HG02973 (cell line): ENCODE data around the gene AGBL5.
A peak's percentile ranks its signal among the peaks of the same experiment; 100 is the strongest.
"Not testable (repeated sequence)": the region's sequence is repeated elsewhere in the genome, so short reads cannot be mapped to it uniquely, and the experiment has no call there.

Experiments
- ATAC-seq: cut with Tn5 transposase; IDR thresholded peaks from one replicate; pipeline ENCODE4 v1.9.1; 2021; ENCODE audit warnings: moderate library complexity; ENCODE audit not compliant: unreplicated experiment

AGBL5 gene

DNA sequence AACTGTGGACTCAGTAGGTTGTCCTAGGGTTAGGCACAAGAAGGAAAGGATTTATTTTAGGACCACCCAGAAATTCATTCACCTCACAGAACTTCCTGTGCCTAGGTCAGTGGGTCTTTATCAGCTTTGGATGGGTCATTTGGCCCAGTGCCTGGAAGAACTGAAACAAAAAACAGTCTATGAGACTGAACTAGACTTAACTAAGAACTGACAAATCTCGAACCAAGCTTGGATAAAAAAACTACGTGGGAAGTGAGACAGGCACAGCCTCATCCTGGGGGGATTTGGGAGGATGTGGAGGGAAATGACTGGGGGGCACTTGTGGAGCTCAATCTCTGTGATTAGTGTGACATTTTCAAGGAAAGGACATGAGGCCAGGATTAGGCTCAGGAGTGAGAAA lies 22.3 kb downstream of the AGBL5 start:
- no peak for ATAC-seq

GRCh38 chr2:27074738-27075565 lies 23.5 kb downstream of the AGBL5 start:
- ATAC-seq: no peak

GRCh38 chr2:27075566-27075871 lies 24.1 kb downstream of the AGBL5 start:
- not testable (repeated sequence) for ATAC-seq

GRCh38 chr2:27076323-27076722 lies 24.9 kb downstream of the AGBL5 start:
- ATAC-seq: no peak

DNA sequence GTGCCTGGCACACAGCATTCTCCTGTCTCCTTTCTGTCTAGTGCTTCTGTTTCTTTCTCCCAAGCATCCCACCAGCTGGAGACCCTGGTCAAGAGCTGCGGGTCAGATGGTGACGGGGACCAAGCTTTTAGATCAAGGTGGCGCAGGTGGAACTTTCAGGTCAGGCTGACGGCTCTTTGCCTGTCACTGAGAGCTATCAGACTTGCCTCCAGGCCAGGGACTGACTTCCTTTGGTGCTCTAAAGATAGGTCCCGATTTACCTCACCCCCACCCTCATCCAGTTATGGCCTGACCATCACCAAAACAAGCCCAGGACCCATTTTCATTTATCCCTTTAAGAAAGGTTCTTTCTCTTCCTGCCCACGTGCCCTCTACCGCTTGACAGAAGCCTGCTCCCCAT lies 25.8 kb downstream of the AGBL5 start:
- no peak for ATAC-seq

DNA sequence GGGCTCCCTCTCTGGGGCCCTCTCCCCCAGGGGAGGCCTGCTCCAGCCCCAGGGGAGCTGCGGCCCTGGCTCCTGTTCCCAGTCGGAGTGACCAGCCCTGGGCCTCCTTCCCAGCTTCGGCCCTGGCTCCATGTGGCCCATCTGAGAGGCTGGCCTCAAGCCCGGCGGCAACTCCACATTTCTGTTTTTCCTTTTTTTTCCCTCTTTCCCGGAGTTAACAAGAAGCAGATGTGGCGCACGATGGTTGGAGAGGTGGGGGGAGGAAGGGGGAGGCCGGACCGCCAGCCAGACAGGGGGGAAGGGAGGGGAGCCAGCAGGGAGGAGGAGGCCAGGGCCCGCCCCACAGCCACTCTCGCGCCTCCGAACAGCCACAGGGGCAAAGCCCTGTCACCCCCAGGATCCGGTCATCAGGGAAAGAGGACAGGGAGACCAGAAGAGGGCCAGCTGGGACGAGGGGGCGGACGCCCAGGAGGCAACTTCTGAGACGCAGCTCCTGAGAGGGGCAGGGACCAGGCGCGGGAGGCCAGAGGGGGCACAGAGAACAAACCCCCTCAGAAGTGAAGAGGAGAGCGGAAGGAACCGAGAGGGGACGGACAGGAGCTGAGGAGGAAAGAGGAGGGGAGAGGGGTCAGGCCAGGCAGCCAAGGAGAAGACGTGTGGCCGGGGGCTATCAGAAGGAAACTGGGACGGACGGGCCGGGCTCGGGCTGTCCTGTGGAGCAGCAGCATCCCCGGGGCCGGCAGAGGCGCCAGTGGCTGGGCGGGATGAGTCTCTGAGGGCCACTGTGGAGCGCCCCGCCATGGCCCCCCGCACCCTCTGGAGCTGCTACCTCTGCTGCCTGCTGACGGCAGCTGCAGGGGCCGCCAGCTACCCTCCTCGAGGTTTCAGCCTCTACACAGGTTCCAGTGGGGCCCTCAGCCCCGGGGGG lies 27.1 kb downstream of the AGBL5 start, which contains the start of gene EMILIN1:
TSS of gene EMILIN1 (plus strand) at position 349 of the 928 bp plus-strand sequence. CDS start at position 800, 451 bp downstream.
- no peak for ATAC-seq

GRCh38 chr2:27079233-27080139 lies 28.0 kb downstream of the AGBL5 start:
- ATAC-seq: no peak

DNA sequence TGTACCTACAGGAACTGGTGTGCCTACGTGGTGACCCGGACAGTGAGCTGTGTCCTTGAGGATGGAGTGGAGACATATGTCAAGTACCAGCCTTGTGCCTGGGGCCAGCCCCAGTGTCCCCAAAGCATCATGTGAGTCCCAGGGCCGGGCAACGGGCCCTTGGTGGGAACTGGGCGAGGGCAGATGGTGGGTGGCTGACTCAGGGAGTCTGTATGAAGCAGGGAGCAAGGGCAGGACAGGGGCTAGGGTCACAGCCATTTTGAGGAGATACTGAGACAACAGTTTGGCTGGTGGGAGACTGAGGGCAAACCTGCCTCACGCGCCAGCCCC lies 28.6 kb downstream of the AGBL5 start:
- ATAC-seq: no peak

GRCh38 chr2:27080603-27080936 lies 29.1 kb downstream of the AGBL5 start:
- ATAC-seq: no peak

GRCh38 chr2:27081984-27082772 lies 30.7 kb downstream of the AGBL5 start:
- no peak for ATAC-seq

DNA sequence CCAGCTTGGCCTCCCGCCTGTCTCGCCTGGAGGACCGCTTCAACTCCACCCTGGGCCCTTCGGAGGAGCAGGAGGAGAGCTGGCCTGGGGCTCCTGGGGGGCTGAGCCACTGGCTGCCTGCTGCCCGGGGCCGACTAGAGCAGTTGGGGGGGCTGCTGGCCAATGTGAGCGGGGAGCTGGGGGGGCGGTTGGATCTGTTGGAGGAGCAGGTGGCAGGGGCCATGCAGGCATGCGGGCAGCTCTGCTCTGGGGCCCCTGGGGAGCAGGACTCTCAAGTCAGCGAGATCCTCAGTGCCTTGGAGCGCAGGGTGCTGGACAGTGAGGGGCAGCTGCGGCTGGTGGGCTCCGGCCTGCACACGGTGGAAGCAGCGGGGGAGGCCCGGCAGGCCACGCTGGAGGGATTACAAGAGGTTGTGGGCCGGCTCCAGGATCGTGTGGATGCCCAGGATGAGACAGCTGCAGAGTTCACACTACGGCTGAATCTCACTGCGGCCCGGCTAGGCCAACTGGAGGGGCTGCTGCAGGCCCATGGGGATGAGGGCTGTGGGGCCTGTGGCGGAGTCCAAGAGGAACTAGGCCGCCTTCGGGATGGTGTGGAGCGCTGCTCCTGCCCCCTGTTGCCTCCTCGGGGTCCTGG lies 31.4 kb downstream of the AGBL5 start:
- no peak for ATAC-seq

GRCh38 chr2:27083410-27084296 lies 32.2 kb downstream of the AGBL5 start:
- no peak for ATAC-seq

DNA sequence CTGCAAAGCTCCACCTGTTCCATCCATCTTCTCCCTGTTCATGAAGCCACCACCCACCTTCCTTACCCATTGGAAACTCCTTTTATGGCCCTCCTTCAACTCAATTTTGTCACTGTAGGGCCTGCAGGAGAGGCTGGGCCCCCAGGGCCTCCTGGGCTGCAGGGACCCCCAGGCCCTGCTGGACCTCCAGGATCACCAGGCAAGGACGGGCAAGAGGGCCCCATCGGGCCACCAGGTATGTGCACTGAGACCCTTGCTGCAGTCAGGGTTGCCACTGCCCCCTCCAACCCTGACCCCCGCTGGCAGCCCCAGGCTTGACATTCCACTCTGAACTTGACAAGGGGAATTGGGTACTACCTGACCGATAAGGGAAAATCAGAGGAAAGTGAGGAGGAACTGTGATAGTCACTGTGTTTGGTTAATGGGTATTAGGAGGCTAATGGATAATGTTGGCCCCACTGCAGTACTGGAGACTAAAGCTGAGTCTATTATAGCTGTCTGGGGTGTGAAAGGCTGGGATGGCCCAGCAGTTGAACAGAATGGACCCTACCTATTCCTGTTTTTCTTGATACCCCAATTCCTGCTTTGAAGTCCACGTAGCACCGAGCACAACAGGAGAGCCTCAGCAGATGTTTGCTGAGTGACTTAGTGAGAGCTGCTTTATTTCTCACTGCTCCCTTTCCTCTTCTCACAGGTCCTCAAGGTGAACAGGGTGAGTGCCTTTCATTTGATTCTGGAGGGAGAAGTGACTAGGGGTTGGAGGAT lies 33.0 kb downstream of the AGBL5 start:
- ATAC-seq: no peak

DNA sequence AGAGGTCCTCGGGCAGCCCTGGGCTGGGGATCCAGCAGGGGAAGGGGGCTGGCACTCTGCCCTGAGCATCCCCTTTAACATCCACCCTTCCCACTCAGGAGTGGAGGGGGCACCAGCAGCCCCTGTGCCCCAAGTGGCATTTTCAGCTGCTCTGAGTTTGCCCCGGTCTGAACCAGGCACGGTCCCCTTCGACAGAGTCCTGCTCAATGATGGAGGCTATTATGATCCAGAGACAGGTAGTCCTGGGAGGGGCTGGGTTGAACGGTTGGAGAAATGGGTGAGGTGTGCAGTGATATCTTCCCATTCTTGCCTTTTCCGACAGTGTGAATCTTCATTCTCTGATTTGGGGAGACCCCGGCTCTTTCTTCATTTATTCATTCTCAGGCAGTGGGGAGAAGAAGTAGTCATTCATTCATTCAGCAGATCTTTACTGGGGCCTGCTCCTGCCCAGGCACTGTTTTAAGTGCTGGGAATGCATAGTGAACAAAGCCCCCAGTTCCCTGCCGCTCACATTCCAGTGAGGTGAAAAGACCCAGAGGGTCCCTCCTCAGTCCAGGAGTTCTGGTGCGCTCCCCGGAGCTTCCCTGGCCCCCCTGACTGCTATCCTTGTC lies 33.7 kb downstream of the AGBL5 start:
- no peak for ATAC-seq

- ATAC-seq: no peak
Measured at GRCh38 chr2:27085673-27086089, 34.2 kb downstream of the AGBL5 start.

- ATAC-seq: peak; percentile 75
Measured at GRCh38 chr2:27086090-27086723, 34.7 kb downstream of the AGBL5 start.
